Activated T-helper 17 cell treated with anti-CD3 and anti-CD28 coated beads, Interleukin-2, amount 50 U/mL, for 72 hours (primary cell): ENCODE measurements around the gene PRKCE. TPM values are rescaled to one million over a fixed set of nuclear protein-coding genes. Genes with fewer than 3 reads are reported as not detected.
A peak's percentile ranks its signal among the peaks of the same experiment; 100 is the strongest.

Experiments
- ATAC-seq: fragments of 150-1000 bp; cut with Tn5 transposase; replicated peaks from 2 replicates; pipeline ENCODE4 v1.10.0; 2021; ENCODE audit warnings: mild to moderate bottlenecking, moderate library complexity
- H3K27ac Mint-ChIP-seq: one replicate; pipeline ENCODE4 v1.8.0; 2022; ENCODE audit warnings: mixed read lengths
- H3K27me3 Mint-ChIP-seq: one replicate; pipeline ENCODE4 v1.8.0; 2022; ENCODE audit warnings: mixed read lengths
- H3K36me3 Mint-ChIP-seq: one replicate; pipeline ENCODE4 v1.8.0; 2022; ENCODE audit warnings: low read depth, mild to moderate bottlenecking, mixed read lengths
- H3K4me1 Mint-ChIP-seq: one replicate; pipeline ENCODE4 v1.8.0; 2022; ENCODE audit warnings: mixed read lengths
- H3K4me3 Mint-ChIP-seq: one replicate; pipeline ENCODE4 v1.8.0; 2022; ENCODE audit warnings: mild to moderate bottlenecking, mixed read lengths
- H3K9me3 Mint-ChIP-seq: one replicate; pipeline ENCODE4 v1.8.0; 2022; ENCODE audit warnings: mixed read lengths
- total RNA-seq, 2 donors: library from RNA; stranded (reverse); gene quantifications; one replicate each; pipeline ENCODE4 v1.2.3, GENCODE V29; 2022

PRKCE gene
- total RNA-seq, 2 donors from 2014 or later: 15.9 to 16.6 TPM

DNA sequence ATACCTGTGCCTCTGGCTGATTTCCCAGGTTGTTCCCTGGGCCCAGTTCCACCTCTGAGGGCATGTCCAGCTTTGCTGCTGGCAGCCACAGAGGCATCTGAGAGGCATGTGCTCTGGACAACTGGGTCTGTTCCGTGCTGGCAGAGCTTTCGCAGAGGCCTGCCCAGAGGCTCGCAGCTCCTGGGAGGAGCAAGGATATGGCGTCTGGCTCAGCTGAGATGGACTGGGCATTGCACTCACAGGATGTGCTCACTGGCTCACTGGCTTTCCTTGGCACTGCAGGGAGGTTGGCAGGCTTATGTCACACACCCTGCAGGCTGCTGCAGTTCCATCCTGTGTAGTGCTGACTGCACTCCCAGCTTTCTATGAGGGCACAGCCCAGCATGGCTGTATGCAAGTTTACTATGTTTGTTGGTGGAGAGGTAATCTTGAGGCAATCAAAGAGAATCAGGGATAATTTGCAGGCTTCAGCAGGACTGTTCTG, 172.3 kb downstream of the PRKCE start:
- Mint-ChIP-seq H3K27ac (no peak overlapping the region), H3K27me3 (no peaks in the 10 kb centered on the region), H3K4me1 (peaks cover 17% of the 10 kb centered on the region), H3K36me3 (no peaks in the 10 kb centered on the region), H3K4me3 (no peak overlapping the region), H3K9me3 (peaks cover 4% of the 10 kb centered on the region)
- no peak for ATAC-seq

DNA sequence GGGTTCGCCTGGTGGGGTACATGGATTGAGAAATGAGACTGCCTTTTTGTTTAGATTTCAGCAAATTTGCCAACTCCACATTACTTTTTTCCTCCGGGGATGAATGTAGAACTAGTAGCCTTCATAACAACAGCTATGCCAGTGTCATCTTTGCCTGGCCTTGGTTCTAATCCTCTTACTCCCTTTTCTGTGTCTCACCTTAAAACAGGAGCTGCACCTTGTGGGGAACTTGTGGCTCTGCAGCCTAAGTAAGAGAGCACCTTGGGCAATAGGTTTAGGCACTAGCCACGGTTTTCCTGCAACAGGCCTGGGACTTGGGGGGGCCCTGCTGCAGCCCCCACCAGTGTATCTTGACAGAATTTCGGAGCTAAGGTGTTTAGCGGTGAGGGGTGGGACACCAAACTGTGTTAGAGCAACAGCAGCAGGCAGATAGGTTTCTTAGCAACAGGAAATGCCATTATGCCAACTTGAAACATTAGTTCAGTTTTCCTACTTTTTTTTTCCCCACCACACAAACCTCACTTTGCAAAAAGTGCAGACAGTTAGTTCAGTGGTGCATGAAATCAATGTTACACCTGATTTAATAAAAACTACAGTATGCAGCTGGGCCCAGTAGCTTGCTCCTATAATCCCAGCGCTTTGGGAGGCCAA, 173.7 kb downstream of the PRKCE start:
- Mint-ChIP-seq H3K36me3 (no peaks in the 10 kb centered on the region), H3K4me1 (peaks cover 13% of the 10 kb centered on the region), H3K9me3 (peaks cover 7% of the 10 kb centered on the region), H3K27ac (no peak overlapping the region), H3K27me3 (no peaks in the 10 kb centered on the region), H3K4me3 (no peak overlapping the region)
- ATAC-seq: no peak

DNA sequence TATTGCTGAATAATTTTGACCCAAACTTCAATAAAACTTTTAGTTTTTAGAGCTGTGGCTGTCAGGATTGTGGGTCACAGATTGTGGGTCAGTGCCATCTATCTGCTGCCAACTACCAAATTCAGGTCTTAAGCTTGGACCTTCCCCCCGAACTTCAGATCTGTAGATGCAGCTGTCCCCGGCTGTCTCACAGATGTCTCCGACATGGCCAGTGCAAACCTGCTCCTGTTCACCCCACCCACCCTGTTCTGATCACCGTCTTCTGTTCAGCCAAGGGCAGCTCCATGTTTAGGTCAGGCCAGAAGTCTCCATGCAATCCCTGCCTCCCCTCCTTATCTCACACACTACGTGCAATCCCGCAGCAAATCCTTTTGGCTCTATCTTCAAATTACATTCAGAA, 175.0 kb downstream of the PRKCE start:
- Mint-ChIP-seq H3K4me3 (no peak overlapping the region), H3K27ac (no peak overlapping the region), H3K9me3 (peaks cover 16% of the 10 kb centered on the region), H3K4me1 (peaks cover 10% of the 10 kb centered on the region), H3K36me3 (no peaks in the 10 kb centered on the region), H3K27me3 (no peaks in the 10 kb centered on the region)
- no peak for ATAC-seq

DNA sequence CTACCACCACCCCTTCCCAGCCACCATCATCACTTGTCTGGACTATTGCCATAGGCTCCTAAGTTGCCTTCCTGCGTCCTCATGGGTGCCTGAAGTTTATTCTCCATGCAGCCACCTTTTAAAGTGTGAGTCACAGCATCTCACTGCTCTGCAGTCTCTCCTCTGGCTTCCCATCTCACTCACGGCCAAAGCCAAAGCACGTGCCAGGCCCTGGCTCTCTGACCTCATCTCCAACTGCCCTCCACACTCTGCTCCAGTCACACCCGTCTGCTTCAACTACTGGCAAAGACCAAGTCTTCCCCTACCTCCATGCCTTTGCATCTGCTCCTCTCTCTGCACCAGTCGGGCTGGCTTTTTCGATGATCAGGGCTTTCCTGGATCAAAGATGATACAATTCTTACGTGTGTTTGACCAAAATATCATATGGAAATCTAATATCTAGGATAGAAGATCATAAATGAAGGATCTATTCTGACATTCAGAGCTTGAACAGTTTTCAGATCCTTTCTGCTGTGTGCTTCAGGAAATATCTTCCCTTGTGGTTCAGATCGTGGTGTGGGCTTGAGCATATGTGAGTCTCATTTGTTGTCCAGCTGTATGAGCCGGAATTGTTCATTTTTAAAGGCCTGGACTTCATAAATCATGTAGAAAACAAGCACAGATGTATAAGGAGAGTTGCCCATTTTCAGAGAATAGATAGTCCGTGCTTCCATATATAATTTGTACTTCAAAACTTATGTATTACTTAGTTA, 175.6 kb downstream of the PRKCE start:
- peaks cover 16% of the 10 kb centered on the region for H3K9me3 Mint-ChIP-seq
- peaks cover 6% of the 10 kb centered on the region for H3K4me1 Mint-ChIP-seq
- ATAC-seq: no peak
- no peaks in the 10 kb centered on the region for H3K36me3 Mint-ChIP-seq
- H3K4me3 Mint-ChIP-seq: no peak overlapping the region
- no peaks in the 10 kb centered on the region for H3K27me3 Mint-ChIP-seq
- H3K27ac Mint-ChIP-seq: no peak overlapping the region

DNA sequence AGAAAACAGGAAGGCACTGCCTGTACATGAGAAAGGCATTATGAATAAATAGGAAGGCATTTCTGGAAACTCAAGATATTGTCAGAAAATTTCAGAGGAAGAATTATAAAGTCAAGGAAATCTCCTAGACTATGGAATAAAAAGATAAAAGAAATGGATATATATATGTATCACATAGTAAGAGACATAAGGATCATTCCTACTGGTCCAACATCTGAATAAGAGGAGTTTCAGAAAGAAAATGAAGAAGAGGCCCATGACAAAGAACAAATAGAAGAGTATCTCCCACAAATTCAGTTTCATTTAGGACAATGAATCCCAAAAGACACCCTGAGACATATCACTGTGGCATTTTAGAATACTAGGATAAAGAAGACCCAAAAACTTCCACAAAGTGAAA, 178.8 kb downstream of the PRKCE start:
- no peak overlapping the region for H3K4me3 Mint-ChIP-seq
- H3K27me3 Mint-ChIP-seq: no peaks in the 10 kb centered on the region
- peaks cover 16% of the 10 kb centered on the region for H3K9me3 Mint-ChIP-seq

DNA sequence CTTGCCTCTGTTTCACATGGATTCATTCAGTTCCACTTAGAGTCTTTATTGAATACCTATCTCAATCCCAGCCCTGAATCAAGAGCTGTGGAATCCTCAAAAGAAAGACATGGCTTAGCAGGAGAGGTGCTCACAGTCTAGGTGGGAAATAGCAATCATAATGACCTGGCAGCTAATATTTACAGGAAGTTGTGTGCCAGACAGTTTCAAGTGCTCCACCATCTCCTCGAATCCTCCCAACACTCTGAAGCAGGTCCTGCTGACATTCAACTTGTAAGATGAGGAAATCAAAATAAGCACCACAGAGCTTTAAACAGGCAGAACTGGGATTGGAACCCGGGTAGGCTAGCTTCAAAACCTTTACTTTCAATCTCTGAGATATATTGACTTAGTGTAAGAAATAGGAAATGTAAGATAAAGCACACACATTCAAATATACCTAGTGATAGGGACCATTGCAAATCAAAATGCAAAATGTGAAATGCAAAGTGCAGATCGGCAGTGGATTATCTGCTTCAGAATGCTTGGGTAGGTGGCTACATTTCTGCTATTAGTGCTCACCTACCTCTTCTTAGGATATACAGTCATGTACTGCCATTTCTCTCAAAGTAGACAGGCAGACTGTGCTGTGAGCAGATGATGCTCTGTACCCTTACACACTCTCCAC, 182.0 kb downstream of the PRKCE start:
- Mint-ChIP-seq H3K4me1 (peaks cover 7% of the 10 kb centered on the region), H3K9me3 (peaks cover 11% of the 10 kb centered on the region), H3K36me3 (no peaks in the 10 kb centered on the region), H3K27me3 (no peaks in the 10 kb centered on the region), H3K27ac (no peak overlapping the region), H3K4me3 (no peak overlapping the region)
- ATAC-seq: no peak

More for the DNA sequence above, 178.8 kb downstream of the PRKCE start:
- no peaks in the 10 kb centered on the region for H3K36me3 Mint-ChIP-seq
- H3K4me1 Mint-ChIP-seq: peaks cover 6% of the 10 kb centered on the region
- no peak for ATAC-seq
- no peak overlapping the region for H3K27ac Mint-ChIP-seq

DNA sequence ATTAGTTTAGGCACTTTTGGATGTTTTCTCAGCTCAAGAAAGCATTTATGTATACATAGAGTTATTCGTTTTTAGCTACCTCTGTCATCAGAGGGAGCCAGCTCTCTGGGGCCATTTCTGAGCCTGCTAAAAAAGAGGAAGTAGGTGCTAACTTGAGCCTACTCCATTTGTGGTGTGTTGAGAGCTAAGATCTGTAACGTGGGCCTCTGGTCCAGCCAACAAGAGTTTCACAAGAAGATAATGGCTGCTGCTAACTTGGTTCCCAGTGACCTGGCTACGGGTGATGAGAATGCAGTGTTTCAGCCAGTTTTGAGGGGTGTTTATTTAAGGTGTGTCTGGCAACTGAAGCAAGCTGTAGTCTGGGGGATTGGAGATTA, 182.5 kb downstream of the PRKCE start:
- Mint-ChIP-seq H3K4me3 (no peak overlapping the region), H3K27me3 (no peaks in the 10 kb centered on the region), H3K9me3 (peaks cover 11% of the 10 kb centered on the region), H3K4me1 (peaks cover 10% of the 10 kb centered on the region), H3K36me3 (no peaks in the 10 kb centered on the region), H3K27ac (no peak overlapping the region)
- ATAC-seq: no peak

DNA sequence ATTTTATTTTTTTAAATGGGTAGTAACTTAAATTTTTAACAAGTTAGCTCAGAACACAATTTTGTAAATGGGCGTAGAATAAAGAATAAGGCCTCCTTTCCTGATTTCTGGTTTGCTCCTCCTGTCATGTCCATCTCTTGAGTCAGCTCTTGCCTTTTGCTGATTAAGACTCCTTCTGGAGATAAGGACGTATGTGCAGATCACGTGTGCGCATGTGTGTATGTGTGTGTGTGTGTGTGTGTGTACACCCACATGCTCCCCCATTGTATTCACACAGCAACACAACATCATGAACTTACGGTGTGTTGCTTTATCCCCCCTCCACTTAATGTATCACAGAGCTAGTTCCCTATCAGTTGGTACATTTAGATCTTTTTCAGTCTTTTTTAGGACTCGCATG, 182.9 kb downstream of the PRKCE start:
- Mint-ChIP-seq H3K4me3 (no peak overlapping the region), H3K4me1 (peaks cover 10% of the 10 kb centered on the region), H3K36me3 (no peaks in the 10 kb centered on the region), H3K27me3 (no peaks in the 10 kb centered on the region), H3K27ac (no peak overlapping the region), H3K9me3 (peaks cover 11% of the 10 kb centered on the region)
- ATAC-seq: no peak

DNA sequence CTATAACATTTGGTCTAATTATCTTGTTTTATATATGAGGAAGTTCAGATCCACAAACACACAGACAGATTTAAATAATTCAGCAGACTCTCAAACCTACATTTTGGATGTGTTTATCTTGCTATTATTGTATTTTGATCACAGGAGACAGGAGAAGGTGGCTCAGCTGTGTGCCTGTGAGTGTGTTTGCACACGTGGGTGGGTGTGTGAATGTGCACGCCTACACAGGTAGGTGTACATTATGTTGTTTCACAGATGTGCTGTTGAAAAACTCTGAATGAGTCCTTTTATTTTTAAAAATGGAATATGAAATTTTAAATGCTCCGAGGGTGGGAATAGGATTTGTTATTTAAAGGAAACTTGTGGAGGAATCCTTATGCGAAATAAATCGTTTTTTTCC, 183.4 kb downstream of the PRKCE start:
- peaks cover 11% of the 10 kb centered on the region for H3K9me3 Mint-ChIP-seq
- no peak for ATAC-seq
- no peak overlapping the region for H3K4me3 Mint-ChIP-seq
- peaks cover 10% of the 10 kb centered on the region for H3K4me1 Mint-ChIP-seq
- no peak overlapping the region for H3K27ac Mint-ChIP-seq
- H3K27me3 Mint-ChIP-seq: no peaks in the 10 kb centered on the region
- H3K36me3 Mint-ChIP-seq: no peaks in the 10 kb centered on the region

DNA sequence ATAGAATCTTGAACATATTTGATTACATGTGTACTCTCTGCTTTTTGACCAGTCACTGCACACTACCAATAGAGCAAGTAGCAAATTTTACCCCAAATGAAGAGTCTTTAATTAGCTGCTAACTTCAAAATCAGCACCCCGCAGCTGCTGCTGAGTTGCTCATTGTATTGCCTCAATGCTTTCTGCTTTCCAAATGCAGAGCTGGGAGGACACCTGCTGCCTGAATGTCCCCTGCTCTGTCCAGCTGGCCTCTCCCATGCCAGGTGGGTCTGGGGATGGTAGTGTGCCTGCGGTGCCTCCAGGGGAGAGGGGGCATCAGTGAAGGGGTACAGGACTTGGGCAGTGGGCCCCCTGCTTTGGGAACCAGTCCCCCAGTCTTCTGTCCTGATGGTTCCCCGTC, 184.8 kb downstream of the PRKCE start:
- ATAC-seq: no peak
- no peaks in the 10 kb centered on the region for H3K27me3 Mint-ChIP-seq
- no peaks in the 10 kb centered on the region for H3K9me3 Mint-ChIP-seq
- H3K4me3 Mint-ChIP-seq: no peak overlapping the region
- no peak overlapping the region for H3K27ac Mint-ChIP-seq
- H3K4me1 Mint-ChIP-seq: peaks cover 10% of the 10 kb centered on the region
- H3K36me3 Mint-ChIP-seq: no peaks in the 10 kb centered on the region

DNA sequence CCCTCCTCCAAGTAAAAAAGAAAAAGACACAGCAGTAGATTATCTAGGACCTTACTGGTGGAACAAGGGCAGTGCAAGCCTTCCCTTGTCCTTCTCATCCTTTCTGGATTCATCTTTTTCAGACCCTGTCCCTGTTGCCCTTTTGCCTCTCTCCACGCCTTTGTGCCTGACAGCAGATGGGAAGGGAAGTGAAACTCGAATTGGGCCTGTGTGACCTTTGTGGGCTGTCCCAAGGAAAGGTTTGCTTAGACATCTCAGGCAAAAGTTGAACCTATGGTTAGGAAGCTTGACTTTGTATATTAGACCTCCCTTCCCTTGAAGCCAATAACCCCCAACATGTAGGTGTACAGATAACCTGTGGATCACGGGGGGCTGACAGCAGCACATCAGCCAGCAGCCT, 185.3 kb downstream of the PRKCE start:
- H3K4me3 Mint-ChIP-seq: no peak overlapping the region

DNA sequence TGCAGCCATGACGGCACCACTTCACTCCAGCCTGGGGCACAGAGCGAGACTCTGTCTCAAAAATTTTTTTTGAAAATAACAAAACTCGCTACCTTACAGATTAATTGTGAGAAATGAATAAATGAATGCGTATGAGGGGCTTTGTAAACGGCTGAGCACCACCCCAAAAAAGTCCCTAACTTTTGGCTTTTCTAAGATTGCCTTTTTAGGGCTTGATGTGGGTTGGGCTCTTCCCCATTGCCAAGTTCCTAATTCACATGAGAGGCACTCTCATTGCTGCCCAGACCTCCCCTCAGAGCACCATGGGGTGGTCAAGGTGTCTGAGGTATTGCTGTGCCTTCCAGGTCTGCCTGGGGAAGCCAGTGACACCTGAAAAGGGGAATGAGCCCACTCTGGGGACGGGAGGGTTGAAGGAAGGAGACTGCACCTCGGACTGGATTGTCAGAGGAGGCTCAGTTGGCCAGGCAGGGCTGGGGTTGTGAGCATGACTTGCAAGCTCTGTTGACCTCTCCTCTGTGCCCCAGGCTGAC, 186.4 kb downstream of the PRKCE start:
- Mint-ChIP-seq H3K9me3 (no peaks in the 10 kb centered on the region), H3K27ac (no peak overlapping the region), H3K4me3 (no peak overlapping the region), H3K4me1 (peaks cover 10% of the 10 kb centered on the region), H3K36me3 (peaks cover under 1% of the 10 kb centered on the region), H3K27me3 (no peaks in the 10 kb centered on the region)
- no peak for ATAC-seq

More for the DNA sequence above, 185.3 kb downstream of the PRKCE start:
- peaks cover 10% of the 10 kb centered on the region for H3K4me1 Mint-ChIP-seq
- H3K27ac Mint-ChIP-seq: no peak overlapping the region
- no peaks in the 10 kb centered on the region for H3K9me3 Mint-ChIP-seq
- no peak for ATAC-seq
- H3K27me3 Mint-ChIP-seq: no peaks in the 10 kb centered on the region
- no peaks in the 10 kb centered on the region for H3K36me3 Mint-ChIP-seq

DNA sequence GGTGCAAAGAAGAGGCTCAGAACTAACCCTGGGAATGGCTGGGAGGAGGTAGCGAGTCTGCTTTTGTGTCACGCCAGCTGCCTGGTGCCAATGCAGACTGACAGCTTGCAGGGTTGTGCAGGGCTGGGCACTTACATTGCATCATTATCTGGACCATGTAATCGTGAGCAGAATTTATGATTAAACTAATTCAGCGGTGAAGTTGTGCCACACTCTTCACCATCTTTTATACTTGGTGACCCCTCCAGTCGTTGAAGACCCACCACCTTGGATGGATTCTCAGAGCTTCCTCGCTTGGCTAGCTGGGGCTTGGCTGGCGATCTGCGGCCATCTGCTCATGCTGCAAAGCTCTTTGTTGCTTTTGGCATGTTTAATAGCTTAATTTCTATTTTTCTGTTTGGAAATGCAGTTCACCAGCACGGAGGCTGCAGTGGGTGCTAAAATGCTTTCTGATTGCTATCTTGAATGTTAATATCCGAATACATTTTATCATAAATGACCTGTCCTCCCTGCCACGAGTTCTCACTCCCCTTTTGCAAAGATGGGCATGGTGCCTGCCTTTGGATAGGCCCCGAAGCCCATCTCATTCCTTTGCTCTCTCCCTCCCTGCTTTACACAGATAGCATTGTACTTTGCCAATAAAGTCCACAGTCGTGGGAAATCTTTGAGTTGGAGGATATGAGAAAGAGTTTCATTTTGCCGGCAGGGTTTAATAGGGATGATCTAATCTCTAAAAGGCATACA, 188.2 kb downstream of the PRKCE start:
- Mint-ChIP-seq H3K9me3 (no peaks in the 10 kb centered on the region), H3K27me3 (no peaks in the 10 kb centered on the region), H3K36me3 (peaks cover 11% of the 10 kb centered on the region), H3K4me1 (peaks cover 13% of the 10 kb centered on the region), H3K4me3 (no peak overlapping the region), H3K27ac (no peak overlapping the region)
- no peak for ATAC-seq

DNA sequence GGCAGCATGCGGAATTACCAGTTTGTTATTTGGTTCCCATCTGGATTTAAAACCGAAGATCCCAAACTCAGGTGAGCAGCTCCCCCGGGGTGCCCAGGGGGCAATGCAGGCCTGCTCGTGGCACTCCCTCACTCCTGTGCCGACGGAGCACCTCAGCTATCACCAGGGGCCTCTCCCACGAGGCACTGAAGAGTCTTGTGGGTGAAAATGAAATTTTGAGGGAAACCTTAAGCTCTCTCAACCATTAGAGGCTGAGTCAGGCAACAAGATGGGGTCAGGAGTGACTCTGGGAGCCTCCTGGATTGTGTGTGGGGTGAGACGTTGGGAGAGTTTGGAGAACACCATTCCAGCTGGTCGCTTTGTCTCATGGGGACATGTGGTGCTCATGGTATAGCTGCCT, 189.0 kb downstream of the PRKCE start:
- ATAC-seq: peak; percentile 53
- Mint-ChIP-seq H3K27ac (no peak overlapping the region), H3K9me3 (no peaks in the 10 kb centered on the region), H3K4me3 (no peak overlapping the region), H3K36me3 (peaks cover 11% of the 10 kb centered on the region), H3K27me3 (no peaks in the 10 kb centered on the region), H3K4me1 (peaks cover 13% of the 10 kb centered on the region)
